ENCODE measurements around the gene PPIL1. TPM values are rescaled to one million over a fixed set of nuclear protein-coding genes. Genes with fewer than 3 reads are reported as not detected.

Gene PPIL1
- total and polyA plus RNA-seq, 10 of the 15 experiments (the other 5 are each of a cell fraction or from before 2014, with no cell fraction given): 39.5 to 95.8 (median 70.5) TPM

DNA sequence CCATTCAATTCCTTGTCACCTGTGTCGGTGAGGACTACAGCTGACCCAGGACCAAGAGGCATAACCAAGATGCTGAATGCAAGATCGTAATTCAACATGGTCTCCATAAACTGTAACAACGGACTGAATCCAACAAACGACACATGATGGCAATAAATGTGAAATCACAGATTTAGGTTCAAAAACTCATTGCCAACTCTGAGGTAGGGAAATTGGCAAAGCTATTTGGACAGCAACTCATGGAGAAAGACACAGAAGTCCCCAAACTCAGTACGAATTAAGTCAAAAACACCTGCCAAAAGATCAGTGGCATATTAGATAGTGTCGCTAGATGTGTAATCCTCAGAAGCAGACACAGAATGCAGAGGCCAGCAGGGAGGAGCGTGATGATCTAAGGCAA, 60.4 kb downstream of the PPIL1 start:
- no peak overlapping the region for H3K4me2 ChIP-seq (ENCODE audit: control insufficient read depth, insufficient read depth)
- DNase-seq (ENCODE audit: low read depth, low spot score): no peak
- H3K36me3 ChIP-seq (ENCODE audit: control insufficient read depth in 2 of 2, insufficient read depth in 2 of 2, low read length in 1 of 2): no peaks in the 10 kb centered on the region
- no peaks in the 10 kb centered on the region for H3K4me1 ChIP-seq (ENCODE audit: control insufficient read depth, insufficient read depth, low read length)
- no peak overlapping the region for H3K9ac ChIP-seq (ENCODE audit: control insufficient read depth, insufficient read depth, low read length)
- no peak for FAIRE-seq
- 47% methylated on average over 7 of the region's 7 CpGs for WGBS (ENCODE audit: insufficient coverage, insufficient replicate concordance, low lambda C conversion rate, missing lambda C conversion rate)
- ATAC-seq: no peak
- no peaks in the 10 kb centered on the region for H3K9me3 ChIP-seq (replicated peaks; ENCODE audit: control insufficient read depth, insufficient read depth, low read length)
- intact Hi-C loops (cut with micrococcal nuclease; ENCODE audit: unreplicated experiment): no loop called here
- no peak overlapping the region for H3K27ac ChIP-seq (ENCODE audit: control insufficient read depth, insufficient read depth)
- SMC1A ChIA-PET (ENCODE audit: uncharacterized antibody, unreplicated experiment): interaction anchor here (0.6 to 1.0 kb wide), 2 partner anchors 199 to 303 kb away, joined by 3 read pairs; no protein-coding TSS in a partner anchor
- H3K79me2 ChIP-seq (ENCODE audit: control insufficient read depth, insufficient read depth, low read length): no peaks in the 10 kb centered on the region
- in situ Hi-C loops (cut with MboI): no loop called here
- no peaks in the 10 kb centered on the region for H4K20me1 ChIP-seq (ENCODE audit: control insufficient read depth, insufficient read depth)
- CTCF ChIA-PET: no interaction called here
- no TSS peak for BruUV-seq (replicated peaks)
- no peak for TF ChIP-seq TCF3 (IDR thresholded peaks at IDR 0.05; ENCODE audit: borderline replicate concordance, insufficient read depth, low read depth, low read length)
- no peak for TF ChIP-seq FOXM1 (IDR thresholded peaks at IDR 0.05; ENCODE audit: low read depth, low read length)
- no peak for TF ChIP-seq NFIC (IDR thresholded peaks at IDR 0.05; ENCODE audit: low read depth, low read length)
- no peak for TF ChIP-seq CHD1 (IDR thresholded peaks at IDR 0.05; ENCODE audit: low read depth, low read length)
- no peak for TF ChIP-seq PAX5 (IDR thresholded peaks at IDR 0.05; ENCODE audit: borderline replicate concordance, low read depth, low read length)
- no peak for TF ChIP-seq NRF1 (conservative IDR thresholded peaks at IDR 0.05; ENCODE audit: low read depth, low read length)
- TF ChIP-seq, protein P1, sequence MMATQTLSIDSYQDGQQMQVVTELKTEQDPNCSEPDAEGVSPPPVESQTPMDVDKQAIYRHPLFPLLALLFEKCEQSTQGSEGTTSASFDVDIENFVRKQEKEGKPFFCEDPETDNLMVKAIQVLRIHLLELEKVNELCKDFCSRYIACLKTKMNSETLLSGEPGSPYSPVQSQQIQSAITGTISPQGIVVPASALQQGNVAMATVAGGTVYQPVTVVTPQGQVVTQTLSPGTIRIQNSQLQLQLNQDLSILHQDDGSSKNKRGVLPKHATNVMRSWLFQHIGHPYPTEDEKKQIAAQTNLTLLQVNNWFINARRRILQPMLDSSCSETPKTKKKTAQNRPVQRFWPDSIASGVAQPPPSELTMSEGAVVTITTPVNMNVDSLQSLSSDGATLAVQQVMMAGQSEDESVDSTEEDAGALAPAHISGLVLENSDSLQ (IDR thresholded peaks at IDR 0.05): no peak
- TF ChIP-seq ZZZ3 (IDR thresholded peaks at IDR 0.05; ENCODE audit: control insufficient read depth, insufficient read length, low read depth): no peak
- TF ChIP-seq NFXL1 (IDR thresholded peaks at IDR 0.05; ENCODE audit: borderline replicate concordance): no peak
- TF ChIP-seq, protein P2, sequence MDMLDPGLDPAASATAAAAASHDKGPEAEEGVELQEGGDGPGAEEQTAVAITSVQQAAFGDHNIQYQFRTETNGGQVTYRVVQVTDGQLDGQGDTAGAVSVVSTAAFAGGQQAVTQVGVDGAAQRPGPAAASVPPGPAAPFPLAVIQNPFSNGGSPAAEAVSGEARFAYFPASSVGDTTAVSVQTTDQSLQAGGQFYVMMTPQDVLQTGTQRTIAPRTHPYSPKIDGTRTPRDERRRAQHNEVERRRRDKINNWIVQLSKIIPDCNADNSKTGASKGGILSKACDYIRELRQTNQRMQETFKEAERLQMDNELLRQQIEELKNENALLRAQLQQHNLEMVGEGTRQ (IDR thresholded peaks at IDR 0.05; ENCODE audit: borderline replicate concordance, low read depth, low read length): no peak
- TF ChIP-seq RBBP5 (conservative IDR thresholded peaks at IDR 0.05): no peak
- POLR2A ChIA-PET: interaction anchor here (1.0 kb wide), 1 partner anchor 9 kb away, joined by 4 read pairs; no protein-coding TSS in a partner anchor
- RAD21 ChIA-PET (ENCODE audit: unreplicated experiment): no interaction called here
- no peaks in the 10 kb centered on the region; a peak in 1 of 4 replicates for H3K27me3 ChIP-seq (replicated peaks in 1 of 2; ENCODE audit: control insufficient read depth in 2 of 2, insufficient read depth in 2 of 2, low read length in 1 of 2)
- no peak overlapping the region for H2AFZ ChIP-seq (ENCODE audit: control insufficient read depth, low read depth, low read length)
- H3K4me3 ChIP-seq: no peak overlapping the region

All from GM12878 (cell line).